HK-2 (cell line): ENCODE measurements around the gene MAN2B2.
"Not testable (repeated sequence)": the region's sequence is repeated elsewhere in the genome, so short reads cannot be mapped to it uniquely, and the experiment has no call there.

Experiments used
- DNase-seq: peaks from one replicate; pipeline ENCODE4 v3.0.0-alpha.2; 2018; ENCODE audit not compliant: unreplicated experiment

MAN2B2 gene

GRCh38 chr4:6672541-6673190, 97.7 kb downstream of the MAN2B2 start:
- not testable (repeated sequence) for DNase-seq
